GM18858 (cell line): ENCODE data around the gene PAX9.
"Not testable (repeated sequence)": the region's sequence is repeated elsewhere in the genome, so short reads cannot be mapped to it uniquely, and the experiment has no call there.

Experiments
- ATAC-seq: cut with Tn5 transposase; IDR thresholded peaks from one replicate; pipeline ENCODE4 v1.9.1; 2021; ENCODE audit not compliant: unreplicated experiment

Gene PAX9

DNA sequence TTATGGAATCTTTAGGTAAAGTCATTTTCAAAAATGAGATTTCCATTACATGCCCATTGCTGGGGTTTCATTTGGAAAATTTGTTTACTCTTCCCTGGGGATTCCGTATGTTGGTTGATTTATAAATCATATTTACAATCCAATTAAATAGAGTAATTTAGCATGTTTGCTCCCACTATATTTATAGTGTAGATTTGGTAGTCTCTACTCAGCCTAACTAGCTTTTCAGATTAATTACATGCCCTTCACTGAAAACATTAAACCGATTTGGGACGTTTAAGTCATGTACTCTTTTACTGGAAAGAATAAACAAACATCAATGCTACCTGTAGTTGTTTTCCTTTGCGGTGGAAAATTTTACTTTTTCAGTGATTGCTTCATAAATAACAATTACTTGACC, 10.4 kb downstream of the PAX9 start:
- ATAC-seq: no peak

DNA sequence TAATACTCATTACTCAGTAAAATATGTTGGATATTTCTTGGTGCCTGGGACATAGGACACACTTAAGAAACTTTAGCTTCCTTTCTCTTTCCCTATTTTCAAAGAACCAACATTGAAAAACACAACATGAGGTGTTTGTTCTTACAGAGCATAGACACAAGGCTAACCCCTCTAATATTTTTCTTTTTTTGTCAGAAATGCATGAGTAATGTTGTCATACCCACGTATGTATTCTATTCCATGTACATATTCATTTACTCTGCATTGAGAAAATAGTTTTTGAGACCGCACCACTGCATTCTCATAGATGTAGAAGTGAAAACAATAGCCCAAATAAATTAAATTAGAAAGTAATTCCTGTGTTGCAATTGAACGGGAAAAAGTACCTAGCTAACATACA, 13.0 kb downstream of the PAX9 start:
- no peak for ATAC-seq

DNA sequence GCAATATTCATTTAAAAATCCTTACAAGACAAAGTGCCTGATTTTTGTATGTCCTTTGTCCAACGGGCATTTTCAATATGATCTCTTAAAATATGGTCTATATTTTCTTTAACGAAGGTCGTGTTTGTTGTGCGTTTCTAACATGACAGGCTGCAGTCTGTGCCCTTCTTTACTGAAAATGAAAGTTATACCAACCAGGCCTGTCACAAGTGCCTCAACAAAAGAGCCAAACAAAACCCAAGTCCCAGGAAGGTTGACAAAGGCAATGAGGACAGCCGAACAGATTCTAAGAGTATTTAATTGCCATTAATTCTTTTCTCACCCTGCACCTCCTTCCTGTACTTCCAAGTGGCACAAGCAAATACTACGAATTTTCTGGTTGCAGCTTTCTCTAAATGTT, 13.9 kb downstream of the PAX9 start:
- no peak for ATAC-seq

DNA sequence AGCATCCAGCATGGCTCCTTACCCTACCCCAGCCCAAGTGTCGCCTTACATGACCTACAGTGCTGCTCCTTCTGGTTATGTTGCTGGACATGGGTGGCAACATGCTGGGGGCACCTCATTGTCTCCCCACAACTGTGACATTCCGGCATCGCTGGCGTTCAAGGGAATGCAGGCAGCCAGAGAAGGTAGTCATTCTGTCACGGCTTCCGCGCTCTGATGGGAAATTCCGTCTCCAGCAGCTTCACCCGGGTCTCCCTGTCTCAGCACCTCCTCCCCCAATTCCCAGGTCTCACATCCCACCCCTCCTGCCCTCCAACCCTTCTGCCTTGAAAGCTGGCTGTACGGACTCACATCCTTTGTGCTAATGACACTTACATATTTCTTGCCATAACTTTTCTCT, 14.6 kb downstream of the PAX9 start:
- ATAC-seq: no peak

DNA sequence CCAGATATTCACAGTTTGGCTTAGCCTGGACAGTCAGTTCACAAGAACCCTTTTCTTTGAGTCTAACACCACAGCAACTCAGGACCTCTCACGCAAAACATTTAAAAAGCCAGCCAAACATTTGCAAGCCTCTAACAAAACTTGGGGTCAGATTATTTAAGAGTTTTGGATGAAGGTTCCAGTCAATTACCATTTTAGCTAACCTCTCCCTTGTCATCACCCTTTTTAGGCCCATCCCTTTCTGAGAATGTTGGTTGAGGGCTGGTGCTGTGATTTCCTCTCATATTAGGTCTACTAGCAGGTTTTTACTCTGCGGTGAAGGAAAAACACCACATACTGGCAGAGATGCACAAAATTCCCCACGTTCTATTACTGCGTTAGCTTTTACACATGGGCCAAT, 20.7 kb downstream of the PAX9 start:
- ATAC-seq: no peak

DNA sequence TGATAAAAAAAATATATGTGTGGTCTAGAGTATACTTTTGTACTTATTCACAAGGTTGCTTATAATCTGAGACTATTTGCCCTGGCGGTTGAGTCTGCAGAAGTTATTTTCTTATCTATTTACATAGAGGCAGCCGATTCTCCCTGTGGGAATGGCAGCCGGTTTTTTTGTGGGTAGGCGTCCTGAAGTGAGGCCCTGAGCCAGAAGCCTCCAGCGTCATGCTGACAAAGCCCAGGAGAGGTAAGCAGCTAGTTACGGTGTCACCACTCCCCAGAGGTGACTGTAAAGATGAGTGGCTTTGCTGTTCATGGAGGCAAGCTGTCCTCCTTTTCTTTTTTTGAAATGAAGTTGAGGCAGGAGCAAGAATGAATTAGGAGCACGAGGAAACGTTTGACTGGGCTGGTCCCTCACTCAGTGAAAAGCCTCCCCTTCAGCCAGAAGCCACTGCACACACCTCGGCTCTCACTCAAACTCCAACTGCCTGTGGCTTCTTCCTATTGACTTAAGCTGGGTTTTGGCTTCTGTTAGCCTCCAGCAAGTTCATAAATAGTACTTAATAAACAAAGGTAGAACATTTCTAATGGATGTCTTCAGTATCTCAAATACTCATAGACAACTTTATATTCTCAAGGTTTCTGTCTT, 21.5 kb downstream of the PAX9 start:
- no peak for ATAC-seq

DNA sequence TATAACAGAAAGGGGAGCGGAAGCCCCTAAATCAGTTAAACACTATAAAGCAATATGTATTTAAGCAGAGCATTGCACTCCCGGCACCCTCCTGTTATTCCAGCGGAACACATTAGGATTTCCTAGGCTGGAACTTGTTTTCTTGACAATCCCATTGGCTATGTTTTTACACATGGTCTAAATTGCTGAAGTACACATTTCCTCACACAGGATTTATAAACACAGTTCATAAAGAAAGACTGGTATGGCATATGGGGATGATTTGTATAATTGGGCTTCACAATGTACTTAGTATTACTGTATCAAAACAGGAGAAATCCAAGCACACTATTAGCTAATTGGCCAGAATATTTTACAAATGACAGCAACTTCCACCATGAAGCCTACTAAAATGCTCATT, 23.3 kb downstream of the PAX9 start:
- ATAC-seq: no peak

DNA sequence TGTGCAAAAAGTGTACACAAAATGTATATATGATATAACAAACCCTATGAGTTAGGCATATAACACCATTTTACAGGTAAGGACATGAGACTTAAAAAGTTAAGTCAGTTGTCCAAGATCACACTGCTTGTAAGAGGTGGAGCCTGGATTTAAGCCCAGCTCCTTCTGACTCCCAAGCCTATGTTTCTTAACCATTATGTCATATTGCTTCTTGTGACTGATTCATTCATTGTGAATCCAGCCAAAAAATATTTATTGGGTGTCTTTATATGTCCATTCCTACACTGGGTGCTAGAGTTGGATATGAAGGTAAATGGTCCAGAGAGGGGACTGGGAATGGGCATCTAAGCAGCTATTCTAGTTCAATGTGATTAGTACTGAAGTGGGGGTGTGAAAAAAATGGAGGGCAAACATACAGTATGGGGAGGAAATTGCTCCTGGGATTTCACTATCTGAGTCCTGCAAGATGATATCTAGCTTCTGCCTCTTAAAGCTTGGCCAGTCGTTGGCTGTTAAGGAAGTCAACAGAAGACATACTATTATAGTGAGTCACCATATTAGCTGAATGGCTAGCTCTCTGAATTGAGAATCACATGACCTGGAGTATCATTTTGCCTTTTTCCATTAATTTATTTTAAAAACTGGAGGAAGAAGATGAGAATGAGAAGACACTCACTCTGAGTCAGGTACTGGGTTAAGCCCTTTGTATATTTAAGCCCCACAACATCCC, 28.8 kb downstream of the PAX9 start:
- ATAC-seq: no peak

DNA sequence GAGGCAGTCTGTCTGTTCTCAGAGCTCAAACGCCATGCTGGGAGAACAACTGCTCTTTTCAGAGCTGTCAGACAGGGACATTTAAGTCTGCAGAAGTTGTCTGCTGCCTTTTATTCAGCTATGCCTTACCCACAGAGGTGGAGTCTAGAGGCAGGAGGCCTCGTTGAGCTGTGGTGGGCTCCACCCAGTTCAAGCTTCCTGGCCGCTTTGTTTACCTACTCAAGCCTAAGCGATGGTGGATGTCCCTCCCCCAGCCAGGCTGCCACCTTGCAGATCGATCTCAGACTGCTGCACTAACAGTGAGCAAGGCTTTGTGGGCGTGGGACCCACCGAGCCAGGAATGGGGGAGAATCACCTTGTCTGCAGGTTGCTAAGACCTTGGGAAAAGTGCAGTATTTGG, 37.8 kb downstream of the PAX9 start:
- not testable (repeated sequence) for ATAC-seq

DNA sequence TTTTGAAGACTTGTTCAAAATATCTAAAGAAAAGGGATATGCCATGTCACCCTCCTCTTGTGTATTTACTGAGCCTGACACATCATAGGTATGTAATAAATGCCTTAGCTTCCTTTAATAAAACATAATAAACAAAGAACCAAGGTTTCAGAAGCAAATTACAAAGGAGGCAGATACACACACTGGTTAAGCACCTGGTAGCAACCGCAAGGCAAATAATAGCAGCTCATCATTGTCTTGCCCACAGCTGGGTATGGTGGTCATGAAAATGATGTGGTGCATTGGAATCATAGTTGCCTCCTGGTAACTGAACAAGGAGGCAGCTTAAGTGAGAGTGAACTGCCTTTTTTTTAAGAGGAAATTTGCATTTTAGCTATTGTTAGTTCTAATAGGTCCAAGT, 39.0 kb downstream of the PAX9 start:
- ATAC-seq: no peak

DNA sequence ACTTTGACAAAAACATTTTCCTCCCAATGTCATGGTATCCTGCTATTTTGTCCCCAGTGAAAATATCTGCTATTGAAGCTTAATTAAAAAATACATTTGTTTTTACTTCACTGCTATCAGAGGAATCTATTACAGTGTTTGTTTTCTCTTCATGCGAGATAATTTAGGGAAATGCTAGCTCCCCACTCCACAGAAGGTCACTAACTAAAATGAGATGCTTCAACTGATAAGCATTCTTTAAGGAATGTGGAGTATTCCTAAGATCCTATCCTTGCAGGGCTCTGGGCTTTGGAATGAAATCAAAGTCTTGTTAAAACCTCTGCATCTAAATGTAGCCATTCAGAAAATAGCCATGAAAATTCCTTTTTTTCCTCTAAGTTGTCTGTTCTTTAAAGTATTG, 39.5 kb downstream of the PAX9 start:
- no peak for ATAC-seq

DNA sequence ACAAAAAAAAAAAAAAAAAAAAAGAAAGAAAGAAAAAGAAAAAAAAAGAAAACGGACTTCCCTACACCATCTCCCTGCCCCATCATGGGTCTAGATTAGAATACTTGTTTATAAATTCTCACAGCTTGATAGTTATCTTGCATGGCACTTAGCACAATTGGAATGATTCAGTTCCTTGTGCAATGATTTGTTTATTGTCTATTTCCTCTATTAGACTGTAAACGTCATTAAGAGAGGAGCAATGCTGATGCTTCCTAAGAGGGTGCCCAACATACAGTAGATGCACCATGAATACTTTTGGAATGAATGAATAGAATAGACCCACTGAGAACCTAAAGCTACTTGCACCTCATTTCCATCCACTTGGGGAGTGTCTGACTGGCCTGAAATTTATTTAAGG, 40.8 kb downstream of the PAX9 start:
- no peak for ATAC-seq

DNA sequence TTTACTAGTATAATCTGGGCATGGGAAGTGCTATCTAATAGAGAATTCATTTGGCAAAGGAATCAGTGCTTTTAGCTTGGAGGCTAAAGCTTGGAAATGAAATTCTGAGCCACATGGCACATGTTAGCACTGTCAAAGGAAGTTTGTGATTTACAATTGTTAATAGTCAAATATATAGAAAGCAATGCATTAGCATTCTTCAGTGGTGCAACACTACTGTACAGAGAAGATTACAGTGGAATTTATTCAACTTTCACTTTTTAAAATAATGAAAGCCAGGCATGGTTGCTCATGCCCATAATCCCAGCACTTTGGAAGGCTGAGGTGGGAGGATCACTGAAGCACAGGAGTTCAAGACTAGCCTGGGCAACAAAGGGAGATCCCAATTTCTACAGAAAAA, 45.9 kb downstream of the PAX9 start:
- no peak for ATAC-seq

DNA sequence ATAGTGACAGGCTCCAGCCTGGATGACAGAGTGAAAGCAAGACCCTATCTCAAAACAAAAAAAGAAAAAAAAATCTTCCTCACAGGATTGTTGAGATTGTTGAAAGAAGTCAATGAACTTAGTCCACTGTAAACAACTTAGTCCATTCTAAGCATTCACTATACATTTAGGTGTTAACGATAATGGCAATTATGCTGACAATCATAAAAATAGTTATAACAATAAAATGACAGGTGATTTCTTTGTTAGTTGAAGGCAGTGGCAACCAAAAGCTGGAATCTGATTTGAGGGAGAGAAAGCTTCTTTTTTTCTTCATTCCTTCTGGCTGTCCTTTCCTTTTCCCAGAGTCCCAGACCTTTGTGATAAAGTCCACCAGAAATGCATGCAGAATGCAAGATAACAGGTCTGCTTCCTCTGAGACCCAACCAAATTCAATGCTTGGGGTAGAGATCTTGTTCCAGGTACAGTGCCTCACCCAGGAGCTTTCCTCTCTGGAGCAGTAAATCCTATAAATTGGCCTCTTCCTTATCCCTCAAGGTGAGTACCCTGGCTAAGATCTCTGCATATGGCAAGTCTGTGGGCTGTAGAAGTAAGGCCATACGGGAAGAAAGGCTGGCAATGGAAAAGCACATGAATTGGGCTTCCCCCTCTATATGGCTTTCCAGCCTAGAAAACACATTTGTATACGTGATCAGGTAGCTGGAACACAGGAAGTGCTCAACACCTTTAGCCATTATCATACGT, 52.5 kb downstream of the PAX9 start:
- no peak for ATAC-seq

DNA sequence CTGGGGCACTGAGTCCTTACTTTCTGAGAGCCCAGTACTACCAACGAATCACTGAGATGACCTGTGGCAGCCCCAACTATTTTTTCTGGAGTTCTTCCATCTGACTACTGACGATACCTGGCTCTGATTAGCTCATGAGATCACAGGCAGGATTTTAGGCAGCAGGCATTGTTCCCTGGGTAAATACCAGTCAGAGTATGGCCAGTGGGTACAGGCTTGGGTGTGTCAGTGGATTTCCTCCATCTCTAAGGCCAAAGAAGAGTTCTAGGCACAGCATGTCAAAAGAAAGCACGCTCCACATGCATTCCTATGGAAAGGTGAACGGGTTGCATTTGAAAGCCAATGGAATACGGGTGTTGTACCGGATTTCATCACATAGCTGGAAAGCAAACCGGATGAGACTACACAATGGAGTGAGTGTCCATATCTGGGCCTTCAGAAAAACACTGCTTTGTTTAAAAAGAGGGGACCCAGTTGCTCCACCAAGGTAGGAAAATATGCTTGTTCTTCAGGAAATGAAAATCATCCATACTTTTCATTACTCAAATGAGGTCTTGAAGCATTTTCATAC, 55.0 kb downstream of the PAX9 start:
- no peak for ATAC-seq

DNA sequence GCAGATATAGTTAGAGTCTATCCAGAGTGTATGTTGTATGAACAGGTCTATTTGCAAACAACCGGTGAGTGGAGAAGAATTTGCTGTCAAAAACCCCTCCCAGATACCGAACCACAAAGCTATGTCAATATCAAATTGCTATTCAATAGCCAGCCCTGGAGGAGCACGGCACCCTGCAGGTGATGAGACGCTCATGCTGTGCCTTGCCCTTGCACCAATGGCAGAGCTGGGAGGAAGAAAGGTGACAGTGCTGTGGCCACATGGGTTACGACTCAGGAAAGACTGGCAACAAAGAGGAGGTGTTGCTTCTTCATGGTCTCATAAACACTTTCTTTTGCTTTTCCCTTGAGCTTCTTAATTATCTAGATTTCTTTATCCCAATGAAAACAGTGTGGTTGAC, 55.7 kb downstream of the PAX9 start:
- no peak for ATAC-seq

DNA sequence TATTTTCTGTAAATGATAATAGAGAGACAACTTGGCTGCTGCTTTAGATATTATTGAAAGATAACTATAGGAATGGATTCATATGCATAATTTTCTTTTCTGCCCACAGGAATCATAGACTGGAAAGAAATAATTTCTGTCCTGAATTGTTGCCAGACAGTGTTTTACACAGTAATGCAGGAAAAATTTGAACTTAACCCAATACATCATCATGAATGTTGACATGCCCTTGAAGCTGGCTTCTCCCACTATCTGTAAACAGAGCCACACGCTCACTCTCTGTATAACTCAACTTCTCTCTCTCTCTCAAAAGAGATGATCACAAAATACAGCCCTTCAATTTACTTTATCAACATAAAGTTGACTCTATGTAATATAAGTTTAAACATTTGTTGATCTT, 56.6 kb downstream of the PAX9 start:
- no peak for ATAC-seq

DNA sequence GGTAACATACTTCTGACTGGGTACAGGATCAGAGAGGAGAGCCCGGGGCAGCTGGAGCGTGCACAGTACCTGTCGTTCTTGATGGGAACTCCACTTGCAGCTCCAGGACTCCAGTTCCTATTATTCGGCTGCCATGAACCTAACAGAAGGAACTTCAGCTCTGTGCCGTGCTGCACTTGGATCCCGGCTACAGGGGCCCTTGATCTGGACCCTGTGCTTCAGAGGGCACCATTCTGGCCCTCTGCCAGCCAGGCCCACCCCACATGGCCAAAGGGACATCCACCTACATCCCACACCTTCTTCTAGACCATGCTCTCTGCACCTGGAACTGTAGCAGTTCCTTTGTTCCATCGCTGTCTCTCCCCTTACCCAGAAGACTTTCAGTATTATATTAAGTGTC, 58.2 kb downstream of the PAX9 start:
- no peak for ATAC-seq

DNA sequence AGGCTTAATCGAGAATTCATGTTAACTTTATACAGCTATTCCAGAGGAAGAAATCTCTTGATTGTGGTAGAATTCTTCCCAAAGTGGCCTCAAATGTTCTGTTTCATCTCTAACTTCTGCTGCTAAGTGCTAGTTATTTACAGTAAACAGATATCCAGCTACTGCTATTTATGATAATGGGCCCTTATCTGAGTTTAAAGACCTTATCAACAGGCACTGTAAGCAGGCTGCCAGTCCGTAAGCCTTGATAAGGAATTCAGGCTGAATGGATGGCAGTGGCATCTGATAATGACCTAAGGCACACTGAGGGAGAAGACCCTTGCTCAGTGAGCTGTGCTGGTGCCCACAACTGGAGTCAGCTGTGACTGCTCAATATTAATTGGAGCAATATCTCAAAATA, 59.0 kb downstream of the PAX9 start:
- ATAC-seq: no peak

DNA sequence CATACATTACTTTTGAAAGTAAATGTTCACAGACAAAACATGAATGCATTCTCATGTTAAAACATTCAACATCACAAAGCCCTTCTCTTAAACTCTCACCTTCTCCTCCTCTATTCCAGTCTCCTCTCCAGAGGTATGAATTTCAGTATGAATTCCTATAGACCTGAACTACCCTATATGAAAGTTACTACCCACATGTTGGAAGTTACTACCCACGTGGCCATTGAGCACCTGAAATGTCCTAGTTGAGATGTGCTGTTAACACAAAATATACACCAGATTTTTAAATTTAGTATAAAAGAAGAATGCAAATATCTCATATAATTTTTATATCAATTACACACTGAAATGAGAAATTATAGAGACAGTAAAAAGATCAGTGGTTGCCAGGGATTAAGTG, 60.2 kb downstream of the PAX9 start:
- ATAC-seq: no peak

DNA sequence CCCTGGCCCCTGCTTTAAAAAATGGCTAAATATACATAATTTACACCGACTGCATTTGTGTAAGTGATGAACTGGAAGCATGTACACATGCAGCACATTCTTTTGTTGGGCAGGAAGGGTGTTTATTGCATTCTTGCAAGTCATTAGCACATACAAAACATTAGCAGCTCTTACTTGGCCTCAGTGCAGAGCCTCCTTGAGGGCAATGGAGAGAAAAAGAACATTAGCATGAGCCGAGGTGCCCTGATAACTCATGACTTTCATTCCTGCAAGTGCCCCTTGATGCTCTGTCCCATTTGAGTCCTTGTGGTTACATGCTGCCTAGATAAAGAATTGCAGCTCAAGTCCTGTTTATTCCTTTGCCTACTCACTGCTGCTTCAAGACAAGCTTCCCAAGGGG, 61.9 kb downstream of the PAX9 start:
- no peak for ATAC-seq

DNA sequence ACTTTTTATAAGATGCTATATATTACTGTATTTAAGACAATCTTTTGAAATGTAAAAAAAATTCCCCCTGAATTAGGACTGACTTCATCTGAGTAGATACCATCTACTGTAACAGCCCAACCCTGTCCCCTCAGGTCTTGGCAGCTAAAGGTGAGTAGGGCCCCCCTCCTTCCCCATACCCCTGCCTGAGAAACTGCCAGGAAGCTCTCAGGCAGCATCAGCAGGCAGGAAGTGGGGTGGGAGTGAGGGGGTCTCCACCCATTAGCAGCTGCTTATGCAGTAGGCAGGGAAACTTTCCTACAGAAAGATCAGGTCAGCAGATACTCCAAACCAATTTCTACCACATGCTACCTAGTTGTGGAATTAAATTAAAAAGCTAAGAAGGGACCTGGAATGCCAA, 62.5 kb downstream of the PAX9 start:
- no peak for ATAC-seq
